HG02970 (cell line): ENCODE results near the gene TMUB1.

ENCODE experiments used
- ATAC-seq: cut with Tn5 transposase; IDR thresholded peaks from one replicate; pipeline ENCODE4 v1.9.1; 2021; ENCODE audit warnings: mild to moderate bottlenecking, moderate library complexity, moderate number of reproducible peaks; ENCODE audit not compliant: unreplicated experiment, low FRiP score

The TMUB1 gene

DNA sequence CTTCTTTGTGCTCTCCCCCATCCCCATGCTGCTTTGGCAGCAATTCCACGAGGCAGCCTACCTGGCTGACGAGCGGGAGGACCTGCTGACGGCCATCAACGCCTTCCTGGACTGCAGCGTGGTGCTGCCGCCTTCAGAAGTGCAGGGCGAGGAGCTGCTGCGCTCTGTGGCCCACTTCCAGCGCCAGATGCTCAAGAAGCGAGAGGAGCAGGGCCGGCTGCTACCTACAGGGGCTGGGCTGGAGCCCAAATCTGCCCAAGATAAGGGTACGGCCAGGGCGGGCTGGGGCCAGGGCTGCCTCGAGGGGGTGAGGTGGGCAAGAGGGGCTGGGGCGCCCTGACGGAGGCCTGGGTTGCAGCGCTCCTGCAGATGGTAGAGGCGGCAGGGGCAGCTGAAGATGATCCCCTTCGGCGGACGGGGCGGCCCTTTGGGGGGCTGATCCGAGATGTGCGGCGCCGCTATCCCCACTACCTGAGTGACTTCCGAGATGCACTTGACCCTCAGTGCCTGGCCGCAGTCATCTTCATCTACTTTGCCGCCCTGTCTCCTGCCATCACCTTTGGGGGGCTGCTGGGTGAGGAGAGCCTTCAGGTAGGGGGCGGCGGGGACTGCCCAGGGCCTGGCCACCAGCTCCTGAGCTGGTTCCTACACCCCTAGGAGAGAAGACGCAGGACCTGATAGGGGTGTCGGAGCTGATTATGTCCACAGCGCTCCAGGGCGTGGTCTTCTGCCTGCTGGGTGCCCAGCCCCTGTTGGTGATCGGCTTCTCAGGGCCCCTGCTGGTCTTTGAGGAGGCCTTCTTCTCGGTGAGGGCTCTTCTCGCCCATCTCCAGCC lies 12.0 kb downstream of the TMUB1 start:
- no peak for ATAC-seq

- no peak for ATAC-seq
These were observed 12.7 kb downstream of the TMUB1 start for GRCh38 chr7:151070574-151070960.

DNA sequence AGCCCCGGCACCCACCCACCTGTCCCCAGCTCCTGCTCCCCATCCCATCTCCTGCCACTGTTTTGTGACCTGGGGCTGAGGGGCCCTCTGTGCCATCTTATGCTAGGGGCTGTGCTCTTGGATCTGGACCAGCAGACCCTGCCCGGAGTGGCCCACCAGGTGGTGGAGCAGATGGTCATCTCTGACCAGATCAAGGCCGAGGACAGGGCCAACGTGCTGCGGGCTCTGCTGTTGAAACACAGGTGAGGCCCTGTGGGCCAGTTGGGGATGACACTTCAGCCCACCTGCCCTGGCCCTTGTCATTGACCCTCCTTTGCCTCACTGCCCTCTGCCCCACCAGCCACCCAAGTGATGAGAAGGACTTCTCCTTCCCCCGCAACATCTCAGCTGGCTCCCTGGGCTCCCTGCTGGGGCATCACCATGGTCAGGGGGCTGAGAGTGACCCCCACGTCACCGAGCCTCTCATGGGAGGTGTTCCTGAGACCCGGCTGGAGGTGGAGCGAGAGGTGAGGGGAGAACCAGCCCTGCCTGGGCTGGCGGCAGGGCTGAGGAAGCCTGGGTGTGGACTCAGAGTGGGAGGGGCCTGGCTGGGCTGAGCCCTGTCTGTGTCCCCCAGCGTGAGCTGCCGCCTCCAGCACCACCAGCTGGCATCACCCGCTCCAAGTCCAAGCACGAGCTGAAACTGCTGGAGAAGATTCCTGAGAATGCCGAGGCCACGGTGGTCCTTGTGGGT lies 13.3 kb downstream of the TMUB1 start:
- no peak for ATAC-seq

- ATAC-seq, result no peak
These were observed 15.1 kb downstream of the TMUB1 start for GRCh38 chr7:151068069-151068773.

DNA sequence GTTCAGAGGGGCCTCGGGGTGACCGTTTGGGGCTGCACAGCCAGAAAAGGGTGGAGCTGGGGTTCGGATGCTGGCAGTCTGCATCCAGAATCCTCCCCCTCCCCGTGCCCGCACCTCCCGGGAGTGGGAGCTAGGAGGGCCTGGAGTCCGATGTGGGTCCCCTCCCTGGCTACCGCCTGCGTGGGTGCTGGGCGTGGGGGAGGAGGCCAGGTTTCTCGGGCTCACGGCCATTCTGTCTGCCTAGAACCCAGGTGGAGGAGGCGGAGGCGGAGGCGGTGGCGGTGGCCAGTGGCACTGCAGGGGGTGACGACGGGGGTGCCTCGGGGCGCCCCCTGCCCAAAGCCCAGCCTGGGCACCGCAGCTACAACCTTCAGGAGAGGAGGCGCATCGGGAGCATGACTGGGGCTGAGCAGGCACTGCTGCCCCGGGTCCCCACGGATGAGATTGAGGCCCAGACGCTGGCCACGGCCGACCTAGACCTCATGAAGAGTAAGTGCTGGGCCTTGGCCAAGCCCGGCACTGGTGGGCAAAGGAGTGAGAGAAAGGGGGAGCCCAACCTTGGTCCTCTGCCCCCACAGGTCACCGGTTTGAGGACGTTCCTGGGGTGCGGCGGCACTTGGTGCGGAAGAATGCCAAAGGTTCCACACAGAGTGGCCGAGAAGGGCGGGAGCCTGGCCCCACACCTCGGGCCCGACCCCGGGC lies 16.9 kb downstream of the TMUB1 start:
- no peak for ATAC-seq

- no peak for ATAC-seq
These were observed 17.8 kb downstream of the TMUB1 start for GRCh38 chr7:151065516-151065915.

DNA sequence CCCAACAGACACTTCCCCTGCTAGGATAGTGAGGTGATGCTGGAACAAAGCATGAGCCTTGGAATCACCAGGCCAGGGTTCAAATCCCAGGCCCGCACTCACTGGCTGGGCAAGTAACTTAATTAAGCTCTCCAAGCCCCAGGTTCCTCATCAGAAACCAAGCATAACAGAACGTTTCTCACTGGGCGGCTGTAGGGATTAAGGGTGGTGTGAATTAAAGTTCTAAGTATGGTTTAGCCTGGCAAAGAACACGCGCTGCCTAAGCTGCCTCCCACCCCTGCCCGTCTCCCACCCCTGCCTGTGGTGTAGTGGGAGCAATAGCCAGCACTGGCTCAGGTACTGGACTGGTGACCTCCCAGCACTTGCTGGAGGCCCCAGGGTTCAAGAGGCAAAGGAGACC lies 18.3 kb downstream of the TMUB1 start:
- no peak for ATAC-seq

DNA sequence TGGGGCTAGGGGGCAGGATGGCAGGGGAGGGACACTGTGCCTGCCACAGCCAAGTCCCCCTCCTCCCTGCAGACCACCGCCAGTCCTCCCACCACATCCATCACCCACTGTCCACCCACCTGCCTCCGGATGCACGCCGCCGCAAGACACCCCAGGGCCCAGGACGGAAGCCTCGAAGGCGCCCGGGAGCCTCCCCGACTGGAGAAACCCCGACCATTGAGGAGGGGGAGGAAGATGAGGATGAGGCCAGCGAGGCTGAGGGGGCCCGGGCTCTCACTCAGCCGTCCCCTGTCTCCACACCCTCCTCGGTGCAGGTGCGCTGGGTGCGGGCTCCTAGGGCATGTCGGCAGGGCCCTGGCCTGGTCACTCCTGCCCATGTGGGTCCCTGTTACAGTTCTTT lies 18.8 kb downstream of the TMUB1 start:
- no peak for ATAC-seq

GRCh38 chr7:151063212-151063561 lies 20.1 kb downstream of the TMUB1 start:
- no peak for ATAC-seq

- ATAC-seq, result no peak
These were observed 20.7 kb downstream of the TMUB1 start for GRCh38 chr7:151062399-151063211.

GRCh38 chr7:151062111-151062398 lies 21.2 kb downstream of the TMUB1 start:
- no peak for ATAC-seq

DNA sequence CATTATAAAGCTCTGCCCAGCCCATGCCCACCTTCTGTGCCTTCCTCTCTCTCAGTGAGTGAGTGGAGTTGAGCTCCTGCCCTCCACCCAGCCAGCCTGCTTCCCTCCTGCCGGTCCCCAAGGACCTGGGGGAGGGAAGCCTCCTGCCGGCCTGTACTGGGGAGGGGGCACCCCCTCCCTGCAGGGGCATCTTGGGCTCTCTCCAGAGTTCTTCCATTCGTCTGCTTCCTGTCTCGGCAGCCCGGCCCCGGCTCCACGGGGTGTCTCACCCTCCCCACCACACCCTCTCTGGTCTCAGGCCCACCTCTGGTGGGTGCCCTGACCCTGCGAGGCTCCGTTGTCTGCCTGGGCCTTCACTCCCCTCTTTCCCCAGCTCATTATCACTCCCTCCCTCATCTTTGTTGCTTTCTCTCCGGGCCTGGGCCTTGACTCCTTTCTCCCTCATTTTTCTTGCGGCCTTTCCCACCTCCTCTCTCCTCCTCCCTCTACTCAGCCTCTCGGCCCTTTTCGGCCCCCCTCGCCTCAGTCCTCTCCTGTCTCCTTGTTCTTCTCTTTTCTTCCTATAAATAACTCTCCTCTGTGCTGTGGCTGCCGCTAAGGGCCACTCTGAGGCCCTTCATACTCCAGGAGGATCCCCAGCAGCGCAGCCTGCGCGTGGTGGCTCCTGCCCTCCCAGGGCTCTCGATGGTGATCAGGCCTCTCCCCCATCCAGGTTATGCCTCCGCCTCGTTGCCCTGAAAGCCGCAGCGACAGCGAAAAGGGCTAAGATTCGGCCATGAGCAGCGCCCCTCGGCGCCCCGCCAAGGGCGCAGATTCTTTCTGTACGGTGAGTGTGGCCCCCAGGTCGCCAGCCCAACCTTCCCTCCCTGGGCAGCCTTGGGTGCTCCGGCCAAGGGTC lies 21.8 kb downstream of the TMUB1 start:
- ATAC-seq, result no peak

GRCh38 chr7:151060416-151061212 lies 22.7 kb downstream of the TMUB1 start:
- no peak for ATAC-seq

DNA sequence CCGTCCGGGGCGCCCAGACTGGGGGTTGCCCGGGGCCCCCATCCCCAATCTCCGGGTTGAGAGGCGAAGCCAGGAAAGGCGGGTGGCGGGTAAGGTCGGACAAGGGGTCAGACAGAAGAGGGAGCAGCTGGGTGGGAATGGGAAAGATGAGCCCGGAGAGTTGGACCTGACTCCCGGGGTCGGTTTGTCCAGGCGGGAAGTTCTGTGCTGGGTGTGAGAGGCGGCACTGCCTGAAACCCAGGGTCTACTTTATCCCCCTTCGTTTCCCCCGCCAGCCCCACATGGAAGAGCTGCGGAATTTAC lies 23.2 kb downstream of the TMUB1 start:
- ATAC-seq, result no peak

DNA sequence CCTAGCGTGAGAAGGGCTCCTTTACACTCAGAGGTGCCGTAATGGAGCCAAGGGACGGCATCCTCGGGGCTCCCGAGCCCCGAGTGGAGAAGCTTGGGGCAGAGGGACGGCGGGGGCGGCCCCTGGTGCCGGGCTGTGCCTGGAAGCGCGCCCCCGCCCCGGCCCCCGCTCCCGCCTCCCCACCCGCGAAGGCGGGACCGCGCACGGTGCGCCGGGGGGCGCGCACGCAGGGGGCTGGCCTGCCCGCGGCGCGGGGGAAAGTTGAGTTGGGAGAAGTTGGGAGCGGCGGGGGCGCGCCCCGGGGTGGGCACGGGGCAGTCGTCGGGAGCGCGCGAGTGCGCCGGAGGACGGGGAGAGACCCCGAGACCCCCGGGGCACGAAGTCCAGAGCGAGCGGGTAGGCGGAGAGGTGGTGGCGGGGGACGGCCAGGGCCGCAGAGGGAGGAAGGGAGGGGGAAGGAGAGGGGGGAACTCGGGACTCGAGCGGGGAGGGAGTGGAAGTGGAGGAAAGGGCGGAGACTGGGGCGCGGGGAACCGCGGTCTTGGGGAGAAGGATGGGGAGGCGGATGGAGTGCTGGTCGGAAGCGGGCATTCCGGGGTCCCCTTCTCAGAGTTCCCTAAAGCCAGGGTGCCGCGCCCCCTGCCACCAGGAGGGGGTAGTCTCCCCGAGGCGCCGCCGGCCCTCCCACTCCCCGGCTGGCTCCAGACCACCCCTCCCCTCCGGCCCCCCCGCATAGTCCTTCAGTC lies 23.8 kb downstream of the TMUB1 start, which contains the start of gene SLC4A2:
SLC4A2 (plus strand) TSS at position 223 of the 746 bp plus-strand sequence. CDS start 2,399 bp downstream, outside the sequence.
- ATAC-seq, result peak; percentile 39

- ATAC-seq, result no peak
These were observed 24.4 kb downstream of the TMUB1 start for GRCh38 chr7:151058781-151059366.
